ENCODE measurements around the gene CDK5RAP1.
"Not testable (repeated sequence)": the region's sequence is repeated elsewhere in the genome, so short reads cannot be mapped to it uniquely, and the experiment has no call there.

The CDK5RAP1 gene

GRCh38 chr20:33419140-33419974, 18.0 kb upstream of the CDK5RAP1 start:
- DNase-seq (ENCODE audit: low spot score) = no peak

- DNase-seq (ENCODE audit: low spot score) = no peak
These were observed 16.7 kb upstream of the CDK5RAP1 start for GRCh38 chr20:33418033-33418432.

DNA sequence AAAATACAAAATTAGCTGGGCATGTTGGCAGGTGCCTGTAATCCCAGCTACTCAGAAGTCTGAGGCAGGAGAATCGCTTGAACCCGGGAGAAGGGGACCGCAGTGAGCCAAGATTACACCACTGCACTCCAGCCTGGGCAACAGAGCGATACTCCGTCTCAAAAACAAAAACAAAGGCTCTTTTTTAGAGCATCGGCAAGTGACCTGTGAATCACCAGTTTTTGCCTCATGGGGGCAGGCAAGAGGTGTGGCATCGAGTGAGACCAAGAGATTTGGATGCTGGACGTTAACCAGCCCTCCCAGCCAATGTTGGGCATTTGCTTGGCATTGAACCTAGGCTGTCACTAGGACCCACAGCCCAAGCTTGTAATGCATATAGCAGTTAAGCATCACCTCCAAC, 14.6 kb upstream of the CDK5RAP1 start:
- peak; percentile 49 for DNase-seq (ENCODE audit: low spot score)

- DNase-seq (ENCODE audit: low spot score) = no peak
These were observed 11.1 kb upstream of the CDK5RAP1 start for GRCh38 chr20:33412484-33412838.

DNA sequence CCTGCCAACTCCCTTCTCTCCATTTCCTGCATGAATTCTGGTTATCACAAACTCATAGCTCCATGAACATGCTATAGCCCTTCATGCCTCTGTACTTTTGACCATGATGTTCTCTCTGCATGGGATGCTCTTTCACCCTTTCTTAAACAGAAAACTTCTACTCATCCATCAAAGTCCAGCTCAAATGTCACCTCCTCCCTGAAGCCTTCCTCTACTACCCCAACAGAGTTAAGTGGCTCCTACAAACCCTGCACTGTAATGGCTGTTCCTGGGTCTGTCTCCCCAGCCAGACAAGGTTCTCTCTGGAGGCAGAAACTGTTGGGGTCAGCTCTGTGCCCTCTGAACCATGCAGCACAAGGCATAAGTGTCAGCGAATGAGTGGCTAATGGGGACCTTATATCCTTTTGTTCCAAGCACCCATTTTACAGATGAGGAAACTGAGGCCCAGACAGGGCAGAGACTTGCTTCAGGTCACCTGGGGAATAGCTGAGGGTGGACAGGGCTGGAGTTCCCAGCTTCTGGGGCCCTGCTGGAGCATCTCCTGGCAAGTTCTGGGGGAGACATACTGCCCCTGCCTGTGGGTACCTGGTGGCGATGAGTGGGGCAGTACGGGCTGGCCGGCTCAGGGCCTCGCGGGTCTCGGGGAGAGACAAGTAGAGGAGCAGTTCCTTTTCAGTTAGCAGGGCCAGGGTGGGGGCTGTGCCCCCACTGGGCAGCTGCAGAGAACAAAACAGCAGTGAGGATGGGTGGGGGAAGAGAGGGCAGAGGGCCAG, 10.6 kb upstream of the CDK5RAP1 start:
- no peak for DNase-seq (ENCODE audit: low spot score)

DNA sequence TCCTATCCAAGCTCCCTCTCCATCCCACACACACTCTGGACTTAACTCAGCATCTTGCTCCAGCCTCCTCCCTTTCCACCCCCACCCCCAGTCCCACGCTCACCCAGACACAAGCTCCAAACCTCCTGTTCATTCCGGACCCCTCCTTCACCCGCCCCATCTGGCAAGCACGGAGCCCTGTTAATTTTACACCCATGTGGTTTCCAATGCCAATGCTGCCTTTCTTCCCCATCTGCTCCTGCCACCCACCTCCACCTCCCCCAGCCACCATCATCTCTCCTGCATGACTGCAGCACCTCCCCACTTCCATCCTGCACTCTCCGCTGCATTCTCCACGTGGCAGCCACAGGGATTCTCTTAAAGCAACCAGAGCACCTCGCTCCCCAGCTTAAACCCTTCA, 9.9 kb upstream of the CDK5RAP1 start:
- DNase-seq (ENCODE audit: low spot score) = peak; percentile 87

GRCh38 chr20:33410081-33410742, 8.9 kb upstream of the CDK5RAP1 start:
- no peak for DNase-seq (ENCODE audit: low spot score)

- peak; percentile 64 for DNase-seq (ENCODE audit: low spot score)
These were observed 7.7 kb upstream of the CDK5RAP1 start for GRCh38 chr20:33408716-33409654.

DNA sequence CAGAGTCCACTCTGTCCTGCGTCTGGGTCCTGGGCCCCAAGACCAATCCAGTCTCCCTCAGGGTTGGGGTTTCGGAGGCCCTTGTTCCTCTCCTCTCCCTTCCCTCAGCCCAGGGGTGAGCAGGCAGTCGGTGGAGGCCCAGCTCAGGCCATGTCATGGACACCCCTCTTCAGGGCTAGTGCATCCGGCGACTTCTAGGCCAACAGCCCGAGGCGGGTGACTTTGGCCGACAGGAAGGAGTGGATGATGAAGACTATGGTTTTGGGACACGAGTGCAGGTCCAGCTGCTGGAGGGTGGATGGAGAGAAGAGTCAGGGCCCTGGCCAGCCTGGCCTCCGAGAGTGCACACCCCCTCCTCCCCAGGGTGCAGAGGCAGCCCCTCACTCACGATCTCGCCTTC, 7.0 kb upstream of the CDK5RAP1 start:
- no peak for DNase-seq (ENCODE audit: low spot score)

DNA sequence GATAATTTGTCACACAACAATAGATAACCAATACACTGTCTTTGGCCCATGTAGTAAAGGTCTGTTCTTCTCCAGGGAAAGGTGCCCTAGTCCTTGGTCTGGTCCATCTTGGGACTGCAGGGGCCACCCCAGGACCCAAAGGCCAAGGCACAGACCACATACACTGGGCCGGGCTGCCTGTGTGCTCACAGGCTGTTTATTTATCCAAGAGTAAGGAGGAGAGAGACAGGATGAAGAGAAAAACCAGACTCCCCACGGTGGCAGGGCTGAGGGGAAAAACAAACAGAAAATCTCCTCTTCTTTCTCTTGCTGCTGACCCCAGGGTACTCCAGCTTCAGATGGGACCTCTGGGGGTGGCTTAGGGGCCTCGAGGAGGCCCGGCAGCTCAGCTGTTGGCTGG, 6.5 kb upstream of the CDK5RAP1 start:
- no peak for DNase-seq (ENCODE audit: low spot score)

GRCh38 chr20:33407251-33407650, 5.9 kb upstream of the CDK5RAP1 start:
- no peak for DNase-seq (ENCODE audit: low spot score)

GRCh38 chr20:33404281-33404680, 3.0 kb upstream of the CDK5RAP1 start:
- DNase-seq (ENCODE audit: low spot score) = no peak

- no peak for DNase-seq (ENCODE audit: low spot score)
These were observed 626 bp upstream of the CDK5RAP1 start for GRCh38 chr20:33401921-33402369.

DNA sequence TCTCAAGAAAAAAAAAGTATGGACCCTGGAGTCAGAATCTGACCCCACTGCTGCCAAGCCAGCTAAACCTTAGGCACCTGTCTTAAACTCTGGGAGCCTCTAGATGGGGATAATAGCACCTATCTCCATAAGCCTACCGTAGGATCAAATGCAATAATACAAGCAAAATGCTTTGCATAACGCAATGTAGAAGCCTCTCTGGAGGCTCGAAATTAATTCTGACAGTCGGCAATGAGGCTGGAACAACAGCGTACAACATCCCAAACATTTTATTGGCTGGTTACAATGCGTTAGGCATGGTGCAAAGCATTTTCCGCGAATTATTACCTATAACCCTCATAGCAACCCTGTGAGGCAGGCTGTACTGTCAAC, 521 bp downstream of the CDK5RAP1 start:
- DNase-seq (ENCODE audit: low spot score) = peak; percentile 31

GRCh38 chr20:33399924-33400323, 1.4 kb downstream of the CDK5RAP1 start:
- DNase-seq (ENCODE audit: low spot score) = no peak

DNA sequence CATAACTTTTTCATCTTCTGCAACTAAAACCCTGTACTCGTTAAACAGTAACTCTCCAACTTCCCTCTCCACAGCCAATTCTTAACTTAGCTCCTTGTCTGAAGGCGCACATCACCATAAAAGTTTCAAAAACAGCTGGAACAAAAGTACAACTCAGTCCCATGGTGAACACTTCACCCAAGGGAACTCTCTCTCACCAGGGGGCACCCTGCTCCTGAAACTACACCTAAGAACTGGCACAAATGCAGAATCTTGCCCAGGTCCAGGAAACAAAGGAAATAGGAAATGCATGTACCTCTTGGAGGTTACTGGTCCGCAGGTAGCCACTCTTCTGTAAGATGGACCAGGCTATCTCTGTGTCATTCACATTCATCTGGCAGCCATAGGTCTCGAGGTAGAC, 6.6 kb downstream of the CDK5RAP1 start:
- no peak for DNase-seq (ENCODE audit: low spot score)

DNA sequence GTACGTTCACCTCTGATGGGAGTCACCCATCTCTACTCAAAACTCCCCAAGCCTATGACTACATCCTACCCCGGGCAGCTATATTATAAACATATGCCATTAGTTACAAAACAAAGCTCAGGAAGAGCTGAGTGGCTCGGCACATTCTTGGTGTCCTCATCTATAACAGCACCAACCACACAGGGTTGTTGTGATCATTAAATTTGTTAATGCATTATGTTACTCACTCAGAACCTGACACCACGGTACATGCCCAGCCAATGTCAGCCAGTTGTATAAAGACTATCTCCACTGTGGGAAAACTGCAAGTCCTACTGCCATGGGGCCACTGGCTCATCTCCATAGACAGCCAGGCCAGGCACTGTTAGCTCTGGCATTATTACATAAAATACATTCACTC, 7.7 kb downstream of the CDK5RAP1 start:
- DNase-seq (ENCODE audit: low spot score) = no peak

DNA sequence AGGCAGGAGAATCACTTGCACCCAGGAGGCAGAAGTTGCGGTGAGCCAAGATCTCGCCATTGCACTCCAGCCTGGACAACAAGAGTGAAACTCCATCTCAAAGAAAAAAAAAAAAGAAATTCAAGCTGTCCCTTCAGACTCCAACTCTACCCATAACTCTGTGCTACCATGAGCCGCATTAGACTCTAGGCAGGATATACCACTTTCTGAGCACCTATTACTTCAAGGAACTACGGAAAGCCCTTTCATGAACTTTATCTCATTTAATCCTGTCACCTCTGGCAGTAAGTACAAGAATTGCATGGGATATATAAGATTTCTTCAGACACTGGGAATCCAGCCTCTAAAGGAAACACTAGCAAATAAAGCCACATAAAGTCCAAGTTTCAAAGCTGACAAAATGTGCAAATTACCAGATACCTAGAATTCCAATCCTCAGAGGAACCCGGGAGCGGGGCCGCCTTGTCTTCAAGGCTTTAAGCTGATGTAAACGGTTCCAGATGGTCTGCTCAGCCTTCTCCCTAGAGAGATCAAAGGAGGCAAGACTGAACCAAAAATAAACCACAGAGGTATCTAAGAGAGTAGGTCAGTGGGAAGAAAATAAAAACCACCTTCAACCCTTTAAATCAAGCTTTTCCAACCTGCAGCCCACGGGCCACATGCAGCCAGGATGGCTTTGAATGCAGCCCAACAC, 9.4 kb downstream of the CDK5RAP1 start:
- DNase-seq (ENCODE audit: low spot score) = no peak

GRCh38 chr20:33389326-33389725, 12.0 kb downstream of the CDK5RAP1 start:
- not testable (repeated sequence) for DNase-seq (ENCODE audit: low spot score)

- DNase-seq (ENCODE audit: low spot score) = no peak
These were observed 13.1 kb downstream of the CDK5RAP1 start for GRCh38 chr20:33388268-33388667.

DNA sequence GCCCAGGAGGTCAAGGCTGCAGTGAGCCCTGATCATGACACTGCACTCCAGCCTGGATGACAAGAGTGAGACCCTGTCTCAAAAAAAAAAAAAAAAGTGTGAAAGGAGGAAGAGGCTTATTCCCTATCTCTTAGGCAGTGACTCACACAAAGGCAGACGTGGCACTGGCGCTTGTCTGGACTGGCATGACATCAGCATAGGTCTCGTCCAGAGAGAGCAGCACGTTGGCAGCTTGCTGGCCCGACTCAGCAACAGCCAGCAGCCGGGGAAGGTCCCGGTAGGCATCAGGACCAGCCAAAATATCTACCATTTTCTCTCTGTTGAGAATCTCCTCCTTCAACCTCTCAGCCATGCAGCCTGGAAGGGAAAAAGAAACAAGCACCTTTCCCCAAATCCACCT, 14.1 kb downstream of the CDK5RAP1 start:
- no peak for DNase-seq (ENCODE audit: low spot score)
